Activated naive CD8-positive, alpha-beta T cell (primary cell): Measurements from ENCODE around the gene CLECL1.
"Not testable (repeated sequence)": the region's sequence is repeated elsewhere in the genome, so short reads cannot be mapped to it uniquely, and the experiment has no call there.

Experiments
- H3K27ac Mint-ChIP-seq: one replicate; pipeline ENCODE4 v1.8.0; 2021; ENCODE audit warnings: mixed read lengths
- H3K27me3 Mint-ChIP-seq: one replicate; pipeline ENCODE4 v1.8.0; 2021; ENCODE audit warnings: mixed read lengths
- H3K36me3 Mint-ChIP-seq: one replicate; pipeline ENCODE4 v1.8.0; 2021; ENCODE audit warnings: mixed read lengths
- H3K4me1 Mint-ChIP-seq: one replicate; pipeline ENCODE4 v1.8.0; 2021; ENCODE audit warnings: low read depth, mixed read lengths
- H3K4me3 Mint-ChIP-seq: one replicate; pipeline ENCODE4 v1.8.0; 2021; ENCODE audit warnings: mild to moderate bottlenecking, mixed read lengths
- H3K9me3 Mint-ChIP-seq: one replicate; pipeline ENCODE4 v1.8.0; 2021; ENCODE audit warnings: low read depth, mixed read lengths

CLECL1 gene

GRCh38 chr12:9699269-9699897 lies 33.5 kb downstream of the CLECL1 start:
- Mint-ChIP-seq H3K9me3 (peaks cover 22% of the 10 kb centered on the region), H3K27ac (peak overlapping the region; percentile 88), H3K4me3 (no peak overlapping the region), H3K36me3 (peaks cover 37% of the 10 kb centered on the region), H3K27me3 (no peaks in the 10 kb centered on the region), H3K4me1 (peaks cover 62% of the 10 kb centered on the region)

- H3K27me3 Mint-ChIP-seq, result no peaks in the 10 kb centered on the region
- peaks cover 22% of the 10 kb centered on the region for H3K9me3 Mint-ChIP-seq
- H3K36me3 Mint-ChIP-seq, result peaks cover 41% of the 10 kb centered on the region
- H3K27ac Mint-ChIP-seq, result peak overlapping the region; percentile 35
- H3K4me3 Mint-ChIP-seq, result no peak overlapping the region
- H3K4me1 Mint-ChIP-seq, result peaks cover 59% of the 10 kb centered on the region
These were observed 34.2 kb downstream of the CLECL1 start for GRCh38 chr12:9698681-9699080.

- no peak overlapping the region for H3K4me3 Mint-ChIP-seq
- peak overlapping the region; percentile 67 for H3K27ac Mint-ChIP-seq
- peaks cover 55% of the 10 kb centered on the region for H3K4me1 Mint-ChIP-seq
- H3K9me3 Mint-ChIP-seq, result peaks cover 22% of the 10 kb centered on the region
- peaks cover 45% of the 10 kb centered on the region for H3K36me3 Mint-ChIP-seq
- no peaks in the 10 kb centered on the region for H3K27me3 Mint-ChIP-seq
These were observed 35.3 kb downstream of the CLECL1 start for GRCh38 chr12:9697619-9698018.

GRCh38 chr12:9695661-9696060 lies 37.2 kb downstream of the CLECL1 start:
- H3K9me3 Mint-ChIP-seq, result peaks cover 22% of the 10 kb centered on the region
- H3K36me3 Mint-ChIP-seq, result peaks cover 62% of the 10 kb centered on the region
- not testable (repeated sequence) for H3K27me3 Mint-ChIP-seq, H3K4me3 Mint-ChIP-seq
- H3K4me1 Mint-ChIP-seq, result peaks cover 46% of the 10 kb centered on the region
- H3K27ac Mint-ChIP-seq, result peak overlapping the region; percentile 41

GRCh38 chr12:9695150-9695549 lies 37.7 kb downstream of the CLECL1 start:
- Mint-ChIP-seq H3K9me3 (peaks cover 19% of the 10 kb centered on the region), H3K36me3 (peaks cover 64% of the 10 kb centered on the region), H3K4me1 (peaks cover 43% of the 10 kb centered on the region)
- H3K4me3 Mint-ChIP-seq, H3K27me3 Mint-ChIP-seq, H3K27ac Mint-ChIP-seq: not testable (repeated sequence)

DNA sequence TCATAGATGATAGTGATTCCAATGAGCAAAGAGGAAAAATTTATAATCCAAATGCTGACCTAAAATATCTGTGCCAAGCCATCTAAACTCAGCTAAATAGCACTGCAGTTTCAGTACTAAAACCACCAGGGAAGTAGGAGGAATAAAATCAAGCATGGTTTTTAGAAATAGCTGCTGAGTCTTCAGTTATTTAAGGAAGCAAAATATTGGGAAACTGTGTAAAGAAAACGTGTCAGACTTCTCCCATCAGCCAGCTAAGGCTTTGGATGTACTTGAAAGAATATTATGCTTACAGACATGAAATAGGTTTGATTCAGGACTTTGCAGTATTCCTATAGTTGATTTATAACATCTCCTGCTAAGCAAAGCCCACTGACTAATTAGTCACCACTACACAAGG lies 38.7 kb downstream of the CLECL1 start:
- peaks cover 26% of the 10 kb centered on the region for H3K9me3 Mint-ChIP-seq
- peaks cover 43% of the 10 kb centered on the region for H3K4me1 Mint-ChIP-seq
- no peaks in the 10 kb centered on the region for H3K27me3 Mint-ChIP-seq
- no peak overlapping the region for H3K4me3 Mint-ChIP-seq
- peaks cover 72% of the 10 kb centered on the region for H3K36me3 Mint-ChIP-seq
- H3K27ac Mint-ChIP-seq, result peak overlapping the region; percentile 6

DNA sequence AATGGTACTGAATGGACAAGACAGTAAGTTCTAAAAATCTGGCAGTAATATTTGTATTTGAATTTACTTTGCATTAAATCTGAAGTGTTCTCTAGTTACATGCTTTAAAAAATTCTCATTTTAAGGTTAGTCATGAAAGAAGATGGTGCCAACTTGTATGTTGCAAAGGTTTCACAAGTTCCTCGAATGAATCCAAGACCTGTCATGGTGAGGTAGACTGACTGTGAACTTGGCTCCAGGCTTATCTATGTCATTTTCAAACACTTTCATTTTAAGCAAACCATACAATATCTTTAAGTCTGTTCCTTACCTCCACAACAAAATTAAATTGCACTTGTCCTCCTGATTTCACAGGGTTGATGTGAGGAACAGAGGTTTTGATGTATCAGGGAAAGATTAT lies 40.0 kb downstream of the CLECL1 start:
- Mint-ChIP-seq H3K27me3 (no peaks in the 10 kb centered on the region), H3K4me1 (peaks cover 41% of the 10 kb centered on the region), H3K4me3 (no peak overlapping the region), H3K27ac (peak overlapping the region; percentile 13), H3K36me3 (peaks cover 72% of the 10 kb centered on the region), H3K9me3 (peaks cover 22% of the 10 kb centered on the region)

GRCh38 chr12:9687228-9687627 lies 45.7 kb downstream of the CLECL1 start:
- Mint-ChIP-seq H3K4me1 (peaks cover 77% of the 10 kb centered on the region), H3K4me3 (peak overlapping the region; percentile 52), H3K9me3 (peaks cover 20% of the 10 kb centered on the region), H3K36me3 (peaks cover 68% of the 10 kb centered on the region), H3K27ac (peak overlapping the region; percentile 34), H3K27me3 (no peaks in the 10 kb centered on the region)

DNA sequence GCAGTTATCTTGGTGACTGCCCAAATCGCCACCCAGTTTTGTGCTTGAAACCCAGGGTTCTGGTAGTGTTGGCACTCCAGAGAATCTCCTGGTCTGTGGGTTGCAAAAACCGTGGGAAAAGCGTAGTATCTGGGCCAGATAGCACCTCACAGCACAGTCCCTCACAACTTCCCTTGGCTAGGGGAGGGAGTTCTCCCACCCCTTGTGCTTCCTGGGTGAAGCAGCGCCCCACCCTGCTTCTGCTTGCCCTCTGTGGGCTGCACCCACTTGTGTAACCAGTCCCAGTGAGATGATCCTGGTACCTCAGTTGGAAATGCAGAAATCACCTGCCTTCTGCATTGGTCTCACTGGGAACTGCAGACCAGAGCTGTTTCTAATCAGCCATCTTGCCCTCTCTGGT lies 47.0 kb downstream of the CLECL1 start:
- Mint-ChIP-seq H3K27me3 (no peaks in the 10 kb centered on the region), H3K36me3 (peaks cover 64% of the 10 kb centered on the region), H3K27ac (peak overlapping the region; percentile 86), H3K4me3 (peak overlapping the region; percentile 78), H3K9me3 (peaks cover 16% of the 10 kb centered on the region), H3K4me1 (peaks cover 80% of the 10 kb centered on the region)

GRCh38 chr12:9685366-9685765 lies 47.5 kb downstream of the CLECL1 start:
- Mint-ChIP-seq H3K9me3 (peaks cover 21% of the 10 kb centered on the region), H3K4me1 (peaks cover 81% of the 10 kb centered on the region), H3K27ac (peak overlapping the region; percentile 85), H3K4me3 (peak overlapping the region; percentile 78), H3K36me3 (peaks cover 64% of the 10 kb centered on the region)
- not testable (repeated sequence) for H3K27me3 Mint-ChIP-seq

- peak overlapping the region; percentile 42 for H3K27ac Mint-ChIP-seq
- H3K4me1 Mint-ChIP-seq, result peaks cover 86% of the 10 kb centered on the region
- peaks cover 64% of the 10 kb centered on the region for H3K36me3 Mint-ChIP-seq
- not testable (repeated sequence) for H3K27me3 Mint-ChIP-seq
- peaks cover 23% of the 10 kb centered on the region for H3K9me3 Mint-ChIP-seq
- peak overlapping the region; percentile 78 for H3K4me3 Mint-ChIP-seq
These were observed 49.9 kb downstream of the CLECL1 start for GRCh38 chr12:9682949-9683348.

GRCh38 chr12:9682508-9682907 lies 50.4 kb downstream of the CLECL1 start:
- H3K27ac Mint-ChIP-seq, result peak overlapping the region; percentile 42
- peak overlapping the region; percentile 78 for H3K4me3 Mint-ChIP-seq

GRCh38 chr12:9674226-9674590 lies 58.7 kb downstream of the CLECL1 start:
- Mint-ChIP-seq H3K4me1 (peaks cover 40% of the 10 kb centered on the region), H3K36me3 (peaks cover 63% of the 10 kb centered on the region)

More at GRCh38 chr12:9682508-9682907, 50.4 kb downstream of the CLECL1 start:
- not testable (repeated sequence) for H3K27me3 Mint-ChIP-seq
- H3K36me3 Mint-ChIP-seq, result peaks cover 68% of the 10 kb centered on the region
- H3K4me1 Mint-ChIP-seq, result peaks cover 87% of the 10 kb centered on the region
- H3K9me3 Mint-ChIP-seq, result peaks cover 23% of the 10 kb centered on the region

GRCh38 chr12:9673404-9674225 lies 59.3 kb downstream of the CLECL1 start:
- Mint-ChIP-seq H3K36me3 (peaks cover 63% of the 10 kb centered on the region), H3K9me3 (no peaks in the 10 kb centered on the region), H3K27me3 (no peaks in the 10 kb centered on the region), H3K4me3 (peak overlapping the region; percentile 98), H3K27ac (peak overlapping the region; percentile 99), H3K4me1 (peaks cover 38% of the 10 kb centered on the region)

More at GRCh38 chr12:9674226-9674590, 58.7 kb downstream of the CLECL1 start:
- no peaks in the 10 kb centered on the region for H3K9me3 Mint-ChIP-seq
- H3K27ac Mint-ChIP-seq, result peak overlapping the region; percentile 99
- H3K4me3 Mint-ChIP-seq, result peak overlapping the region; percentile 98
- H3K27me3 Mint-ChIP-seq, result no peaks in the 10 kb centered on the region
